Cardiac fibroblast (primary cell): Measurements from ENCODE around the gene HBS1L.

ENCODE experiments used
- DNase-seq, 2 donors: peaks; one replicate each; pipeline versions ENCODE4 v3.0.0 to v3.0.0-alpha.2; 2010; ENCODE audit warnings: low read depth in 2 of 2
- H3K4me3 ChIP-seq, 2 donors: replicated peaks in 1 of 2; 1 replicate in 1 of 2; 2 replicates in 1 of 2; pipeline ENCODE4 v1.5.1; 2011; ENCODE audit warnings: low read depth in 2 of 2, low read length in 2 of 2, mild to moderate bottlenecking in 2 of 2, moderate library complexity in 1 of 2
- TF ChIP-seq, protein P1 (sequence below): IDR thresholded peaks from one replicate; pipeline ENCODE4 v1.5.1; 2011; ENCODE audit warnings: low read depth, mild to moderate bottlenecking, low read length, inconsistent platforms

Gene HBS1L

DNA sequence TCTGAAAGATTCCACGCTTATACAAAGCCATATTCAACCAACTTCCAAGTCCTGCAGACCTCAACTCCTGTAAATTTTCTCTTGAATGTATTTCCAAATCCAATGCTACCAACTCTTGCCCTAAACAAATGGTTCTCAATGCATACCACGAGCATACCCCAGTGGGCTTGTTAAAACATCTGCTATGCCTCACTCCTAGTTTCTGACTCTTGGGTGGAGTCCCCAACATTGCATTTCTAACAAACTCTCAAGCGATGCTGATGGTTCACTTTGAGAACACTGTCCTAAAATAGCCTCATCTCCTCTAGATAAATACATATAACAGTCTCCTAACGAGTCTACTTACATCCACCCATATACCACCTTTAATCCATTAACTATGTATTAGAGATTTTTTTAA lies 7.3 kb downstream of the HBS1L start:
- TF ChIP-seq, protein P1, sequence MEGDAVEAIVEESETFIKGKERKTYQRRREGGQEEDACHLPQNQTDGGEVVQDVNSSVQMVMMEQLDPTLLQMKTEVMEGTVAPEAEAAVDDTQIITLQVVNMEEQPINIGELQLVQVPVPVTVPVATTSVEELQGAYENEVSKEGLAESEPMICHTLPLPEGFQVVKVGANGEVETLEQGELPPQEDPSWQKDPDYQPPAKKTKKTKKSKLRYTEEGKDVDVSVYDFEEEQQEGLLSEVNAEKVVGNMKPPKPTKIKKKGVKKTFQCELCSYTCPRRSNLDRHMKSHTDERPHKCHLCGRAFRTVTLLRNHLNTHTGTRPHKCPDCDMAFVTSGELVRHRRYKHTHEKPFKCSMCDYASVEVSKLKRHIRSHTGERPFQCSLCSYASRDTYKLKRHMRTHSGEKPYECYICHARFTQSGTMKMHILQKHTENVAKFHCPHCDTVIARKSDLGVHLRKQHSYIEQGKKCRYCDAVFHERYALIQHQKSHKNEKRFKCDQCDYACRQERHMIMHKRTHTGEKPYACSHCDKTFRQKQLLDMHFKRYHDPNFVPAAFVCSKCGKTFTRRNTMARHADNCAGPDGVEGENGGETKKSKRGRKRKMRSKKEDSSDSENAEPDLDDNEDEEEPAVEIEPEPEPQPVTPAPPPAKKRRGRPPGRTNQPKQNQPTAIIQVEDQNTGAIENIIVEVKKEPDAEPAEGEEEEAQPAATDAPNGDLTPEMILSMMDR: no peak
- DNase-seq: no peak
- H3K4me3 ChIP-seq: no peak overlapping the region

DNA sequence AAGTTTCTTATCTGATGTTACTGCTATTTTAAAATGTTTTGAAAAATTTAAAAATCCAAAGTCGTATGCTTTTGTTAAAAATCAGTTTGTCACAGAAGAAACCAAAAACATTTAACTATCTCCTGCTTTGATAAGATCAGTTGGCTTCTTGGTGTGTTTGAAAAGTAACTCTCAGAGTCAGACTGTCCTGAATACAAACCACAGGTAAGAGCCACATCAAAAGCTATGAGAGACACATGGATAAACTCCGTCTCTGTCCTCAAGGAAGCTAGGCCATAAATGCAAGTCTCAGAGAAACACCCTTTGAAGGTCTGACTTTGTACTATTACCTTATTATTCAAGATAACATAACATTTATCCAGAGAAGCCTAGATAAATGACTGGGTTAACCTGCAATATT lies 7.7 kb downstream of the HBS1L start:
- no peak overlapping the region for H3K4me3 ChIP-seq
- no peak for DNase-seq
- TF ChIP-seq, protein P1: no peak

DNA sequence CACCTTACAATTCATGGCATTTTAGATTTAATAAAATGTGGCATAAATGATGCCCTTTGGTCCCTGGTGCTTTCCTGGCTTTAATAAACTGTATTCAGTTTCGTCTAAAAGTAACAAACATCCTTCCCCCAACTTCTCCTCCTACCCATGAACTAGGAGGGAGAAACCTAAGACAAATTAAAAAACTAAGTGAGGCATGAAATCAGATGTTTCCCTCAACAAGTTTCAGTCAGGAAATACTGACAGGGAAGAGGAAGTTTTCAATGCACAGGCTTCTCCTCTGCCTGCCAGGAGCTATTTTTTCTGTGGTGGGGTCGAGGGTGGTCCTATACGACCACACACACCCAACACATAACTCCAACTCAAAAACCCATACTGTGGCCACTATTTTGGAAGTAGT lies 10.0 kb downstream of the HBS1L start:
- TF ChIP-seq, protein P1: no peak
- no peak for DNase-seq
- H3K4me3 ChIP-seq: no peak overlapping the region

DNA sequence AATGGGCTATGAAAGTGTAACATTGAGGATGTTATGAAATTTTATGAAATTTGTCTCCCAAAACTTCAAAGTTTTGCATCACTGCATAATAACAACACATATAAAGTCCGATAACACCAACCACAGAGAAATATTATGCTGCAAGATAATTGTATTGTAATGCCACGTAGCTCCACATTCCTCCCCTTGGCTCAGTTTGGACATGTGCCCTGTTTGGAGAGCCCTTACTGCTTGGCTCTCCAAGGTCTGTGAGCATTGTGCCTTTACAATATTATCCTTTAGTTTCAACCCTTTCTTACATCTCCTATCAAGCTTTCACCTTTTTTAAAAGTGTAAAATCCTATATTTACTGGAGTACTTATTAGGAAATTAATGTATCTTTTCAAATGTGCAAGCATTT lies 10.8 kb downstream of the HBS1L start:
- DNase-seq: peak in 1 of 2 donors; percentile 7
- TF ChIP-seq, protein P1: no peak
- H3K4me3 ChIP-seq: no peak overlapping the region

DNA sequence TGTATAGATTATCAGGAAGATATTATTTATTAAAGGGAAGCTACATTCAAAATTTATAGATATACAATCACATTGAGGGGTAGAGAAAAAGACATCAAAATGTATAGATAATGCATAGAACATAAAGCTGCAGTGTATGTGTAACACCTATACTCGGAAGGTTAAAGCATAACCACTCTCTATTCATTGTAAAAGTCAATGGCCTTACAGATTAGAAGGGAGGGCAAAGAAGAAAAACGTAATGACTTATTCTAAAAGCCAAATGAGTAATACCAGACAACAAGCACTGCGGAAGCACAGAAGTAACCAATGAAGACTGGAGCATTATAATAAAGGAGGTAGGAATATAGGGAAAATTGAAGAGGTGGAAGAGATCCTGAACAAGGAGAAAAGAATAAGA lies 11.3 kb downstream of the HBS1L start:
- TF ChIP-seq, protein P1: no peak
- no peak for DNase-seq
- H3K4me3 ChIP-seq: no peak overlapping the region

DNA sequence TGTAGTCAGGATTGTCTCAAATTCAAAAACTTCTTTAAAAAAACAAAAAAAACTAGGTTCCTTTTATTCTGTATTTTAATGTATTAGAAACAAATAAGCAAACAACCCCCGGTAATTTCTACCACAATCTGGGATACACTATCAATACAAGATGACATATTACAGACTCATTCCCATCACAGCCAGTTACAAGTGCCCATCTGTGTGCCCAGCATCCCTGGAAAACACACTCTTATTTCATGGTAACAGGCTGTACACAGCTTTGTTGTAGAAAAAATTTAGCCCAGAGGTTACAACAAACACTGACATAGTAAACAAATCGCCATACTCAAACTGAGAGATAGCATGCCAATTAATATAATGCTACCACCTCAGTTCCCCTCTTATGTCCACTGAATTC lies 16.3 kb downstream of the HBS1L start:
- no peak for DNase-seq
- TF ChIP-seq, protein P1: no peak
- no peak overlapping the region for H3K4me3 ChIP-seq

DNA sequence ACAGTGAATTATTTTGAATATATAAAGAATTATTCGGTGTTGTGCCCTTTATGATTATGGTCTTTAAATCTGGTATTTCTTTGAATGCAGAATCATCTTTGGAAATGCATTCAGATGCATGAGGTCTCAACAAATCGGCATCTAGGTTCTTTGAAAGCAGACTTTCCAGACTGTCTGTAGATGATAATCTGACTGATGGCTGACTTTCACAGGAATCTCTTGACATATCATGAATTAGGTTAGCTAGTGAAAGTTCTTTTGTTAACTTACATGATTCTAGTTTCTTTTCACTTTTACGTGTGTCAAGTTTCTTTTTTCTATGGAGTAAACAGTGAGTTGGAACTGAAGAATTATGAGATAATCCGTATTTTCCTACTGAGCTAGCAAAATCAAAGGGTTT lies 17.1 kb downstream of the HBS1L start:
- TF ChIP-seq, protein P1: no peak
- H3K4me3 ChIP-seq: no peak overlapping the region

More for the DNA sequence above, 17.1 kb downstream of the HBS1L start:
- no peak for DNase-seq
